GM12878 (cell line): ENCODE measurements around the gene KLHL18. TPM values are rescaled to one million over a fixed set of nuclear protein-coding genes. Genes with fewer than 3 reads are reported as not detected.

Source experiments
- BACH1 ChIP-seq: fragments of 450-650 bp; IDR thresholded peaks from 2 replicates; pipeline ENCODE4 v1.6.1; 2017; ENCODE audit warnings: mild to moderate bottlenecking, borderline replicate concordance
- BCL3 ChIP-seq: IDR thresholded peaks from 2 replicates; pipeline ENCODE4 v1.6.1; 2011; ENCODE audit warnings: borderline replicate concordance, low read depth, mild to moderate bottlenecking, moderate library complexity, low read length; ENCODE audit not compliant: insufficient read depth, poor library complexity, severe bottlenecking
- CUX1 ChIP-seq: IDR thresholded peaks from 2 replicates; pipeline ENCODE4 v1.6.1; 2012; ENCODE audit warnings: improper control_type of control experiment, low read depth, low read length; ENCODE audit not compliant: insufficient replicate concordance
- E4F1 ChIP-seq: fragments of 450-650 bp; IDR thresholded peaks from 2 replicates; pipeline ENCODE4 v1.6.1; 2018; ENCODE audit warnings: borderline replicate concordance, mild to moderate bottlenecking; ENCODE audit not compliant: partially characterized antibody
- KLF5 ChIP-seq: fragments of 450-650 bp; IDR thresholded peaks from 2 replicates; pipeline ENCODE4 v1.6.1; 2014; ENCODE audit warnings: mild to moderate bottlenecking; ENCODE audit not compliant: partially characterized antibody
- MEF2B ChIP-seq: fragments of 450-650 bp; IDR thresholded peaks from 2 replicates; pipeline ENCODE4 v1.6.1; 2018; ENCODE audit warnings: mild to moderate bottlenecking, moderate library complexity; ENCODE audit not compliant: partially characterized antibody, poor library complexity, severe bottlenecking
- NR2C1 ChIP-seq: fragments of 450-650 bp; IDR thresholded peaks from 2 replicates; pipeline ENCODE4 v1.6.1; 2017; ENCODE audit warnings: antibody characterized with exemption, mild to moderate bottlenecking, moderate library complexity
- POLR2AphosphoS5 ChIP-seq: IDR thresholded peaks from 2 replicates; pipeline ENCODE4 v1.6.1; 2011; ENCODE audit warnings: mild to moderate bottlenecking, low read length, inconsistent platforms
- RELA ChIP-seq: fragments of 450-650 bp; IDR thresholded peaks from 2 replicates; pipeline ENCODE4 v1.8.0; 2014; ENCODE audit warnings: borderline replicate concordance; ENCODE audit not compliant: partially characterized antibody
- RELB ChIP-seq: fragments of 450-650 bp; IDR thresholded peaks from 2 replicates; pipeline ENCODE4 v1.6.1; 2017; ENCODE audit warnings: low read depth, mild to moderate bottlenecking, moderate library complexity
- STAT3 ChIP-seq: IDR thresholded peaks from 2 replicates; pipeline ENCODE4 v1.6.1; 2011; ENCODE audit warnings: low read depth, low read length, improper control_type of control experiment
- polyA plus RNA-seq, 11 experiments: library from polyadenylated mRNA; depleted of rRNA in 4 of 11; unstranded in 6 of 11; stranded (reverse) in 5 of 11; fragments of >200 nt; fragmentation: Nextera tagmentation in 4 of 11; fragmentation: Illumina TruSeq in 1 of 11; extraction: Ambion mirVana in 4 of 11; extraction: Trizol in 1 of 11; gene quantifications; 1 replicate in 1 of 11; 2 replicates in 10 of 11; pipeline versions ENCODE4 v1.2.1 to v1.2.3, GENCODE V29; 2011 to 2016; ENCODE audit warnings: inconsistent platforms in 2 of 11, missing spikeins in 2 of 11, low read depth in 1 of 11
- total RNA-seq, 4 experiments: library from RNA; depleted of rRNA in 3 of 4; stranded (reverse); fragments of >200 nt in 3 of 4; fragmentation: Illumina TruSeq in 1 of 4; extraction: Trizol in 1 of 4; gene quantifications; 2 replicates each; pipeline versions ENCODE4 v1.2.1 to v1.2.3, GENCODE V29; 2013 to 2021
- TF ChIP-seq, protein P1 (sequence below): fragments of 450-650 bp; IDR thresholded peaks from 2 replicates; pipeline ENCODE4 v1.6.1; 2017; ENCODE audit warnings: mild to moderate bottlenecking

KLHL18 gene
- total and polyA plus RNA-seq, 10 of the 15 experiments (the other 5 are each of a cell fraction or from before 2014, with no cell fraction given), result 24.0 to 69.8 (median 51.7) TPM

DNA sequence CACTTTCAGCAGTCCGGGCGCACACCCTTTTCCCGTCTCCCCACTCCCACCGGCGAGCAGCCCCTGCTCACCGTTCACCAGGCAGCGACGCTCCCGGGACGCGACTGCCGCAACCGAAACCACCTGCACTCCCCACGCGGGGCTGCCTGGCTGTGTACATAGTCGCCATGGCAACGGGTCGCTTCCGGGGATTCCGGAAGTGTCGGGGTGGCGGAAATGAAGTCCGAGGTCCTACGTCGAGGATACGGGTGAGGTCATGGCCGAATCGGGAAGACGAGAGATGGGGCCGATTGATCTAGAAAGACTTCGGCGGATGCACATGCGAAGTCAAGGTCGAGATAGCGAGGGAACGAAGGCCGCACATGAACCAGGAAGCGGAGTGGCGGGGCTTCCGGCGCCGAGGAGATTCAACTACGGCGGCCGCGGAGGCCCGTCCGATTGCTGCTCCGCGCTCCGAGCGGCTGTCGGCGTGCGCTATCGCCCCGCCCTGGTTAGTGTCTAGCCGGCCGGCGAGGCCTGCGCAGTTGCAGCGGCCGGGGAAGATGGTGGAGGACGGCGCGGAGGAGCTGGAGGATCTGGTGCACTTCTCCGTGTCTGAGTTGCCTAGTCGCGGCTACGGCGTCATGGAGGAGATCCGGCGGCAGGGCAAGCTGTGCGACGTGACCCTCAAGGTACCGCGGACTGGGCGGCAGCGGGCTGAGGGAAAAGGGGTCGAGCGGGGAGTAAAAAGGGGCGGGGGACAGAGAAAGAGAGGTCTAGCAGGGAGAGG, at the start of gene KLHL18, which contains the start of gene KIF9 (continued):
- TF ChIP-seq CUX1 (no peak), MEF2B (peak; percentile 85), E4F1 (peak; percentile 96), STAT3 (no peak), RELA (peak; percentile 93), BACH1 (peak; percentile 62; the same call in 1 of the 2 replicates), NR2C1 (peak; percentile 78), KLF5 (peak; percentile 92), POLR2AphosphoS5 (peak; percentile 89), BCL3 (no peak), RELB (peak; percentile 84)
- TF ChIP-seq, protein P1, sequence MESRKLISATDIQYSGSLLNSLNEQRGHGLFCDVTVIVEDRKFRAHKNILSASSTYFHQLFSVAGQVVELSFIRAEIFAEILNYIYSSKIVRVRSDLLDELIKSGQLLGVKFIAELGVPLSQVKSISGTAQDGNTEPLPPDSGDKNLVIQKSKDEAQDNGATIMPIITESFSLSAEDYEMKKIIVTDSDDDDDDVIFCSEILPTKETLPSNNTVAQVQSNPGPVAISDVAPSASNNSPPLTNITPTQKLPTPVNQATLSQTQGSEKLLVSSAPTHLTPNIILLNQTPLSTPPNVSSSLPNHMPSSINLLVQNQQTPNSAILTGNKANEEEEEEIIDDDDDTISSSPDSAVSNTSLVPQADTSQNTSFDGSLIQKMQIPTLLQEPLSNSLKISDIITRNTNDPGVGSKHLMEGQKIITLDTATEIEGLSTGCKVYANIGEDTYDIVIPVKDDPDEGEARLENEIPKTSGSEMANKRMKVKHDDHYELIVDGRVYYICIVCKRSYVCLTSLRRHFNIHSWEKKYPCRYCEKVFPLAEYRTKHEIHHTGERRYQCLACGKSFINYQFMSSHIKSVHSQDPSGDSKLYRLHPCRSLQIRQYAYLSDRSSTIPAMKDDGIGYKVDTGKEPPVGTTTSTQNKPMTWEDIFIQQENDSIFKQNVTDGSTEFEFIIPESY, result no peak
